ENCODE results near the gene RAB21.

- TF ChIP-seq, protein P1, sequence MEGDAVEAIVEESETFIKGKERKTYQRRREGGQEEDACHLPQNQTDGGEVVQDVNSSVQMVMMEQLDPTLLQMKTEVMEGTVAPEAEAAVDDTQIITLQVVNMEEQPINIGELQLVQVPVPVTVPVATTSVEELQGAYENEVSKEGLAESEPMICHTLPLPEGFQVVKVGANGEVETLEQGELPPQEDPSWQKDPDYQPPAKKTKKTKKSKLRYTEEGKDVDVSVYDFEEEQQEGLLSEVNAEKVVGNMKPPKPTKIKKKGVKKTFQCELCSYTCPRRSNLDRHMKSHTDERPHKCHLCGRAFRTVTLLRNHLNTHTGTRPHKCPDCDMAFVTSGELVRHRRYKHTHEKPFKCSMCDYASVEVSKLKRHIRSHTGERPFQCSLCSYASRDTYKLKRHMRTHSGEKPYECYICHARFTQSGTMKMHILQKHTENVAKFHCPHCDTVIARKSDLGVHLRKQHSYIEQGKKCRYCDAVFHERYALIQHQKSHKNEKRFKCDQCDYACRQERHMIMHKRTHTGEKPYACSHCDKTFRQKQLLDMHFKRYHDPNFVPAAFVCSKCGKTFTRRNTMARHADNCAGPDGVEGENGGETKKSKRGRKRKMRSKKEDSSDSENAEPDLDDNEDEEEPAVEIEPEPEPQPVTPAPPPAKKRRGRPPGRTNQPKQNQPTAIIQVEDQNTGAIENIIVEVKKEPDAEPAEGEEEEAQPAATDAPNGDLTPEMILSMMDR (IDR thresholded peaks at IDR 0.05): no peak
- TF ChIP-seq EZH2 (IDR thresholded peaks at IDR 0.05) (no peak), EZH2phosphoT487 (IDR thresholded peaks at IDR 0.05) (no peak)
These were observed 12.5 kb downstream of the RAB21 start for GRCh38 chr12:71767183-71767582.

All from neural progenitor cell (in vitro differentiated cells).